Right lung (tissue), 10 donors: Measurements from ENCODE around the gene HSPA5. TPM values are rescaled to one million over a fixed set of nuclear protein-coding genes. Genes with fewer than 3 reads are reported as not detected.
"Not testable (repeated sequence)": the region's sequence is repeated elsewhere in the genome, so short reads cannot be mapped to it uniquely, and the experiment has no call there.

Experiments used
- DNase-seq, 2 donors: peaks; one replicate each; pipeline ENCODE4 v3.0.0-alpha.2; 2013
- long read RNA-seq, 8 donors: transcript quantifications; one replicate each; lab custom pipeline, GENCODE V29; 2026
- polyA plus RNA-seq, 5 donors: library from polyadenylated mRNA; unstranded; fragments of 120-200 nt; gene quantifications; one replicate each; pipeline versions ENCODE4 v1.2.1 to v1.2.3, GENCODE V29; 2013; ENCODE audit warnings: inconsistent platforms in 1 of 5, low replicate concordance in 1 of 5; ENCODE audit not compliant: insufficient read length in 5 of 5, insufficient read depth in 1 of 5

The HSPA5 gene
- polyA plus RNA-seq, result 100 to 1,000 TPM; 302 to 356 (median 319) TPM
- long read RNA-seq, donor 1, transcript HSPA5-201 (8 exons, 3,908 nt), result major isoform, 167 of 765 reads
- long read RNA-seq, donor 1, partial matches to known transcripts, result 598 of 765 reads
- long read RNA-seq, donor 1, other reads (novel, unspliced or antisense), result 0 of 765 reads
- long read RNA-seq, donor 2, transcript HSPA5-201 (8 exons, 3,908 nt), result major isoform, 113 of 172 reads
- long read RNA-seq, donor 2, partial matches to known transcripts, result 59 of 172 reads
- long read RNA-seq, donor 2, other reads (novel, unspliced or antisense), result 0 of 172 reads
- long read RNA-seq, donor 3, transcript HSPA5-201 (8 exons, 3,908 nt), result major isoform, 120 of 242 reads
- long read RNA-seq, donor 3, partial matches to known transcripts, result 122 of 242 reads
- long read RNA-seq, donor 3, other reads (novel, unspliced or antisense), result 0 of 242 reads
- long read RNA-seq, donor 4, transcript HSPA5-201 (8 exons, 3,908 nt), result major isoform, 81 of 158 reads
- long read RNA-seq, donor 4, partial matches to known transcripts, result 77 of 158 reads
- long read RNA-seq, donor 4, other reads (novel, unspliced or antisense), result 0 of 158 reads
- long read RNA-seq, donor 5, transcript HSPA5-201 (8 exons, 3,908 nt), result major isoform, 139 of 292 reads
- long read RNA-seq, donor 5, partial matches to known transcripts, result 153 of 292 reads
- long read RNA-seq, donor 5, other reads (novel, unspliced or antisense), result 0 of 292 reads
- long read RNA-seq, donor 6, transcript HSPA5-201 (8 exons, 3,908 nt), result major isoform, 180 of 330 reads
- long read RNA-seq, donor 6, partial matches to known transcripts, result 150 of 330 reads
- long read RNA-seq, donor 6, other reads (novel, unspliced or antisense), result 0 of 330 reads
- long read RNA-seq, donor 7, transcript HSPA5-201 (8 exons, 3,908 nt), result major isoform, 236 of 318 reads
- long read RNA-seq, donor 7, partial matches to known transcripts, result 82 of 318 reads
- long read RNA-seq, donor 7, other reads (novel, unspliced or antisense), result 0 of 318 reads
- long read RNA-seq, donor 8, transcript HSPA5-201 (8 exons, 3,908 nt), result major isoform, 57 of 82 reads
- long read RNA-seq, donor 8, partial matches to known transcripts, result 25 of 82 reads
- long read RNA-seq, donor 8, other reads (novel, unspliced or antisense), result 0 of 82 reads

DNA sequence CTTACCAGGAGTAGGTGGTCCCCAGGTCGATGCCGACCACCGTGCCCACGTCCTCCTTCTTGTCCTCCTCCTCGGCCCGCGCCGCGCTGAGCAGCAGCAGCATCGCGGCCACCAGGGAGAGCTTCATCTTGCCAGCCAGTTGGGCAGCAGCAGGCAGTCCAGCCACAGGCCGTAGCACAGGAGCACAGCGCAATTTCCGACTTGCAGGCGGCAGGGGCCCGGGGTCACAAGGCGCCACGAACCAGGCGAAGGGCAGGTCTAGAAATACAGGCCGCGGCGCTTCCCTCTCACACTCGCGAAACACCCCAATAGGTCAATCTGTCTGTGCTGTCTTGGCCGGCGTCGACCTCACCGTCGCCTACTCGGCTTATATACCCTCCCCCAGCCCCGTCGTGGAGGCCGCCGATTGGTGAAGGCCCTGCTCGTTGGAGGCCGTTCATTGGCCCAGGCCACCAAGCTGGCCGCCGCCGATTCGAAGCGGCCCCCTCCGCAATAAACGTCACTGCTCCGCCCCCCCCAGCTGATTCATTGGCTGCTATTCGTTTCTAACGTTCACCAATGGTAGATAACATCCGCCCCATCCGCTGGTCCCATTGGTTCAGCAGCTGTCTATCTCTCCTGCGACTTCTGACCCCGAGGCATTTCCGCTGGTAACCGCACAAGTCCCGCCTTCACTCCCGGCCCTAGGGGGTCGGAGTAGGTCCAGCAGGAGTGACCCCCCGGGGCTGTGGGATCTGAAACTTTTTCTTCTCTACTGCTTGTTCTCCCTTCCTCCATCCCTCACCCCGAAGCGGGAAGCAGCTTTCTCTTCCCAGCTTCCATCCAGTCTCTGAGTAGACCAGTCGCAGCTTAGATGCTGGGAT is at the start of gene HSPA5:
Gene HSPA5, minus strand, starts transcription at position 344 of the 863 bp plus-strand sequence. Its CDS starts 217 bp downstream, at position 127.
- DNase-seq, result peak; percentile 99 to 100

GRCh38 chr9:125286935-125287433 is 45.8 kb upstream of the HSPA5 start:
- DNase-seq, result not testable (repeated sequence)

GRCh38 chr9:125284855-125285254 is 43.7 kb upstream of the HSPA5 start:
- no peak for DNase-seq

DNA sequence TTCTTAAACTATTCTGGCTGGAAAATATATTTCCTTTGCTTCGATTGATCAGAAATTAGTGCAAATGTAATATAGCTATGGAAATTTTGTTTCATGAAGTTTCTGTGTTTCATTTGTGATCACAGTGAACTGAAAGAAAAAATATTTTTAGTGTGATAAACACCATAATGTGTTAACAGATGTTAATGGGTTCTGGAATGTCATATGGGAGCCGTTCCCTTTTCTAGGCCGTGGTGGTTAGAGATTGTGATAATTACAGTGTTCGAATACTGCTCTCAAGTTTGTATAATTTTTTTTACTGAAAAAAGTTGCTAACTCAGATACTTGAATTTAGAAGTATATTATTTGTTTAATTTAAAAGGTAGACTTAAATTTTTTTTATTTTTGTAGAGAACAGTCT is 39.8 kb upstream of the HSPA5 start:
- DNase-seq, result no peak

- no peak for DNase-seq
These were observed 36.3 kb upstream of the HSPA5 start for GRCh38 chr9:125277411-125277810.

DNA sequence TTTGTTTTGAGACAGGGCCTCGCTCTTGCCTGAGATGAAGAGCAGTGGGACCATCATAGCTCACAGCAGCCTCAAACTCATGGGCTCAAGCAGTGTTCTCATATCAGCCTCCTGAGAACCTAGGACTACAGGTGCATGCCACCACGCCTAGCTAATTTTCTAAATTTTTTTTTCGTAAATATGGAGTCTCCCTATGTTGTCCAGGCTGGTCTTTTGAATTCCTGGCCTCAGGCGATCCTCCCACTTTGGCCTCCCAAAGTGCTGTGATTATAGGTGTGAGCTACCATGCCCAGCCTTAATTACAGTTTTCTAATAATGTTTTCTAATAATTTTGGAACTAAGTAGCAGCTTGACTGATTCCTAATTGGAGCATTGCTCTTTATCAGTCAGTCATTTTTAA is 35.6 kb upstream of the HSPA5 start:
- DNase-seq, result no peak

GRCh38 chr9:125272697-125273096 is 31.6 kb upstream of the HSPA5 start:
- peak; percentile 18 to 26 for DNase-seq

GRCh38 chr9:125271081-125271480 is 29.9 kb upstream of the HSPA5 start:
- DNase-seq, result no peak

GRCh38 chr9:125269014-125269397 is 27.9 kb upstream of the HSPA5 start:
- DNase-seq, result no peak

- DNase-seq, result no peak
These were observed 27.4 kb upstream of the HSPA5 start for GRCh38 chr9:125268394-125269013.

- not testable (repeated sequence) for DNase-seq
These were observed 22.9 kb upstream of the HSPA5 start for GRCh38 chr9:125264068-125264467.

- peak in 1 of 2 donors; percentile 29 for DNase-seq
These were observed 21.3 kb upstream of the HSPA5 start for GRCh38 chr9:125262294-125262991.

DNA sequence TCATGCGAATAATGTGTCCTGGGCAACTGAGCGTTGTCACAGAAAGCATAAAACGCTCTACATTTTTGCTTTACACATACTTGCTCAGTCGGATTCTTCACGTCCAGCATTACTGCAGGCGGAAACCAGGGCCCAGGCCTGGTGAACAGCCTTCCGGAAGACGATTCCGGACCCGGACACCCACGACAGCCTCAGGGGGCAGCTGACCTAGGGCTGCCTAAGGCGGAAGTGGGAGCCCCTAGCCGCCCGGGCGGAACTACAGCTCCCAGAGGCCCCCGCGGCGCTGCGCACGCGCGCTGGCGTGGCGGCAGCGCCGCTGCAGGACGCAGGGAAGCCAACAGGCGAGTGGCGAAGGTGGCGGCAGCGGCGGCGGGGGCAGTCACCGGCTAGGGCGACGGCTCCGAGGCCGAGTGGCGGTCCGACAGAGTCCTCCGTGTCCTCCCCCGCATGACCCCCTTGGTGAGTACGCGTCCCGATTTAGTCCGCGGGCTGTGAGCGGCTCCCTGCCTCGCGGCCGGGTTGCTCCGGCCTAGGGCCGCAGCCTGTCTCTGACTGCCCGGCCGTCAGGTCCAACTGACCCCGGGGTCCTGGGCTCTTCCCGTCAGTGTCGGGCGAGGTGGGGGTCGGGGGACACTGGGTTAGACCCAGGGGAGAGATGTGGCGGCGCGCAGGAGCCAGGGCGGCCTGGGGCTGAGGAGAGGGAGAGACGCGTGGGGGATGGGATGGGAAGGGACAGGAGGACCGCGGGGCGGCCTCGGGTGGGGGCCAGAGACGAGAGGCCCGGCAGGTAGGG is 20.6 kb upstream of the HSPA5 start, which contains the start of gene GAPVD1:
Gene GAPVD1, plus strand, starts transcription at position 326 of the 793 bp plus-strand sequence. CDS start 37,096 bp downstream, outside the sequence.
- DNase-seq, result peak; percentile 92 to 93

GRCh38 chr9:125260561-125260960 is 19.4 kb upstream of the HSPA5 start:
- no peak for DNase-seq

DNA sequence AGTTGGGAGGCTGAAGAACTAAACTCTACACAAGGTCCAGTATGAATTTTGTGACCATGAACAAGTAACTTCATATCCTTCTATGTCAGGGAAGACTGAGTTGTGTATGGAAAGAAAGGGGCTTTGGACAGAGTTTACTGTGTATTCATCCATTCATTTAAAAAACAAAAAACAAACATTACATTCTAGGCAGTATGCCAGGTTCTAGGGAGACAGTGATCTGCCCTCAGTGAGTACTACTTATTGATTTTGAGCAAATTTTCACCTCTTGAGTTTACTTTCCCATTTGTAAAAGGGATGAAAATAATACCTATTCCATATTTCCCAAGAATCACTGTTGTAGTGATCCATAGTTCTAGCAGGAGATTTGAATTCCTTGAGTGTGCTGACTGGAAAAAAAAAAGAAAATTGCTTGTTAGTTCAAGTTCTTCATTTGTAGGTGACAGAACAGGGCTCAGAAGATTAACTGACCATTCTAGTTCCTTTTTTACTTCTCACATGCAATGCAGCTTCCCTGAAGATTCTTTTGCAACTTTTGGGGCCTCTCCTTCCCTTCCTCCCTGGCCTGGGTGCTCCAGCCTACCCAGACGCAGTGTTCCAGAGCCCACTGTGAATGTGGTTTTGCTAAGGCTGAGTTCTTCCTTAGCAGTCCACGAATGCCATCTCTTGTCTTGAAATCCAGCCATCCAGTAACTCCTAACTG is 17.8 kb upstream of the HSPA5 start:
- DNase-seq, result no peak

DNA sequence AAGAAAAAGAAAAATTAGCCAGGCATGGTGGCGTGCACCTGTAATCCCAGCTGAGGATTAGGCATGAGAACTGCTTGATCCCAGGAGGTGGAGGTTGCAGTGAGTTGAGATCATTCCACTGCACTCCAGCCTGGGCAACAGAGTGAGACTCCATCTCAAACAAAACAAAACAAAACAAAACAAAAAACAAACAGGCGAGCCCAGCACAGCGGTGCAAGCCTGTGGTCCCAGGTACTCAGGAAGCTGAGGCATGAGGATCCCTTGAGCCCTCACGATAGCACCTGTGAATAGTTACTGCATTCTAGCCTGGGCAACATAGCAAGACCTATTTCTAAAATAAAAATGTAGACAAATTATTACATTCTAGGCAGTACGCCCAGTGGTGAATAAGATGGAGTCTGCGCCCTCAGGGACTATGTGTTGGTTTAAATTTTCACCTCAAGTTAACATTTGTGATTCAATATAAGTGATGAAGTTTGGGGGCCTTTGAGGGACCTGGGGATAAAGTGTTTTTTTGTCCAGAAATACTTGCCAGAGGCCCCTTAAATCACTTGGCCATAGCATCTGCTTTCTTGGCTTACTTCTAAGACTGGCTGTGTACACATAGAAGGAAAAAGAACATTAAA is 17.1 kb upstream of the HSPA5 start:
- DNase-seq, result no peak

DNA sequence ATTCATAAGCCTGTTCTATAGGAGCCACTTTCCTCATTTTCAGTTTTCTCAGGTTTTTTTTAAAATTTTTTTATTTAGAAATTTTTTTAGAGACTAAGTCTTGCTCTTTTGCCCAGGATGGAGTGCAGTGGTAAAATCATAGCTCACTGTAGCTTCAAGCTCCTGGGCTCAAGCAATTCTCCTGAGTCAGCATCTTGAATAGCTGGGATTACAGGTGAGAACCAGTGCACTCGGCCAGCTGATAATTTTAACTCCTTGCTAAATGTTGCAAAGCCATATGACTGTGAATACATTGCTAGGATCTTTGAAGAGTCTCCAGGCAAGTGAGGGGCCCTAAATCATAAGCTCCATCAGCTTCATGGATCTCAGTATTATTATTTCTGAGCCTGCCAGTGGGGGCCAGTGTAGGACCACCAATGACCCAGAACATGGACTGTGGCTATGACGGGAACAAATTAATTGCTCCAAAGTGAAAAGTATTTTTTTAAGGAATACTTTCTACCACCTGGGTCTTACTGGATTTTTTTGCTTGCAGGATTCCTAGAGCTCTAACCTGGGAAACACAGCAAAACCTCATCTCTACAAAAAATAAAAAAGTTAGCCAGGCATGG is 14.7 kb upstream of the HSPA5 start:
- no peak for DNase-seq
